HT1080 (cell line): ENCODE data around the gene DNAJC30. TPM values are rescaled to one million over a fixed set of nuclear protein-coding genes. Genes with fewer than 3 reads are reported as not detected.

ENCODE experiments used
- DNase-seq: peaks from one replicate; pipeline ENCODE4 v3.0.0-alpha.2; 2015; ENCODE audit warnings: low read depth
- small RNA-seq: library from RNA; depleted of rRNA; stranded (forward); fragments of <200 nt; gene quantifications from one replicate; pipeline ENCODE3, GENCODE V24; 2014
- total RNA-seq: library from RNA; depleted of rRNA; stranded (reverse); fragments of >200 nt; shearing (Covaris generic); gene quantifications from 2 replicates; pipeline ENCODE4 v1.2.3, GENCODE V29; 2014; rRNA removed

The DNAJC30 gene
- total RNA-seq, 1 experiment from 2014 or later, result 11.9 TPM

DNA sequence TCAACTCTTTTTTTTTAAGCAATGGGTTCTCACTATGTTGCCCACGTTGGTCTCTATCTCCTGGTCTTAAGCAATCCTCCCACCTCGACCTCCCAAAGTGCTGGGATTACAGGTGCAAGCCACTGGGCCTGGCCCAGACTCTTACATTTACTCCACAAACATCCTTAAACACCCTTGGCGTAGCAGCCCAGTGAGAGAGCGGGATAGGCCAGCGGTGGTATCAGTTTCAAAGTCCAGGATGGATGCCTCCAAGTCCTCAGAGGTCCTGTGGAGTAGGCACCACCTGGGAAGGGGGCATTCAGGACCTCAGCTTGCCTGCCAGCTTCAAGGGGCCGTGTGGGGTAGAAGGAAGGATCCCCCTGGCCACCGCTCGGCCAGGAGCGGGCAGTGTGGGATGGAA is 33.7 kb downstream of the DNAJC30 start:
- DNase-seq, result no peak

DNA sequence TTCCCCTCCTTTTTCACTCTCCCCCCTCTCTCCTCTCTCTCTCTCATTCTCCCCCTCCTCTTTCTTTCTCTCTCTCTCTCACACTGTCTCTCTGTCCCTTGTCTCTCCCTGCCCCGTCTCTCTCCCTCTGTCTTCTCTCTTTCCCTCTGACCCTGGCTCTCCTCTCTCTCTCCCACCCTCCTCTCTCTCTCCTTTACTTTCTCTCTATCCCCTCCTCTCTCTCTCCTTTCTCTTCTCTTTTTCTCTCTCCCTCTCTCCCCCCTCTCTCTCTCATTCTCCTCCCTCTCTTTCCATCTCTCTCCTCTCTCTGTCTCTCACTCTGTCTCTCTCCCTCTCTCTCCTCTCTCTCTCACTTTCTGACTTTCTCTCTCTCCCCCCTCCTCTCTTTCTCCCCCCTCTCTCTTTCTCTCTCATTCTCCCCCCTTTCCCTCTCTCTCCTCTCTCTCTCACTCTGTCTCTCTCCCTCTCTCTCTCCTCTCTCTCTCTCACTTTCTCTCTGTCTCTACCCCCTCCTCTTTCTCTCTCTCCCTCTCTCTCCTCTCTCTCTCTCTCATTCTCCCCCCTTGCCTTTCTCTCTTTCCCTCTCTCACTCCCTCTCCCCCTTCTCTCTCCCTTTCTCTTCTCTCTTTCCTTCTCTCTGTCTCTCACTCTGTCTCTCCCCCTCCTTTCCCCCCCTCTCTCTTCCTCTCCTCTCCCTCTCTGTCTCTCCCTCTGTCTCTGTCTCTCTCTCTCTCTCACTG is 34.5 kb downstream of the DNAJC30 start:
- DNase-seq, result no peak

DNA sequence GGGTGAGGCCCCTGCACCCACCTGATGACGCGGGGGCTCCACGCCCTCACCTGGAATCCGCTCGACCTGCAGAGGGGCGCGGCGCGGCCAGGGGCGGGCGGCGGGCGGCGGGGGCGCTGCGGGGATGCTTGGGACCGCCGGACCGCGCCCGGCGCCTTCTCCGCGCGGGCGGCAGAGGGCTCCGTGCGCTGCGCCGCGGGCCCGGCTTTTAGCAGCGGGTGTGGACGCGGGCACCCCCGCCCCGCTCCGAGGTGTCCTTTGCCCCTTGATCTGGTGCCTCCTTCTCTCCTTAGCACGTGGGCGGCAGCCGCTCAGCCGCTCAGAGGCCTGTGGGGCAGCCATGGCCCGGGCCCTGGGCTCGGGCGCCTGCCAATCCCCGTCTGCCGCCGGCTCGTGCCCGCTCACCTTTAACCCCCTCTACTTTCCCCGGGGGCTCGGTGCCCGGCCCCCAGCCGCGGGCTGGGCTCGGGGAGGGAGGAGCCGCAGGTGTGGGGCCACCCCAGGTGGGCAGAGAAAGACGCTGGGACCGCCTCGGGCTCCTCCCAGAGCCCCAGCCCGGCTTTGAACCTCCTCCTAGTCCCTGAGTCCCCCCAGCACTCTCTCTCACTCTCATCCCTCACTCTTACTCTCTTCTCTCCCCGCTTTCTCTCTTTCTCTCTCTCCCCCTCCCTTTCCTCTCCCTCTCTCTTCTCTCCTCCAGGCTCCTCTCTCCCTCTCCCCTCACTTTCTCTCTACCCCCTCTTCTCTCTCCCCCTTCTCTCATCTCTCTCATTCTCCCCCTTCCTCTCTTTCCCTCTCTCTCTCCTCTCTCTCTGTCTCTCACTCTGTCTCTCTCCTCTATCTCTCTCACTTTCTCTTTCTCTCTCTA is 35.3 kb downstream of the DNAJC30 start:
- no peak for DNase-seq

DNA sequence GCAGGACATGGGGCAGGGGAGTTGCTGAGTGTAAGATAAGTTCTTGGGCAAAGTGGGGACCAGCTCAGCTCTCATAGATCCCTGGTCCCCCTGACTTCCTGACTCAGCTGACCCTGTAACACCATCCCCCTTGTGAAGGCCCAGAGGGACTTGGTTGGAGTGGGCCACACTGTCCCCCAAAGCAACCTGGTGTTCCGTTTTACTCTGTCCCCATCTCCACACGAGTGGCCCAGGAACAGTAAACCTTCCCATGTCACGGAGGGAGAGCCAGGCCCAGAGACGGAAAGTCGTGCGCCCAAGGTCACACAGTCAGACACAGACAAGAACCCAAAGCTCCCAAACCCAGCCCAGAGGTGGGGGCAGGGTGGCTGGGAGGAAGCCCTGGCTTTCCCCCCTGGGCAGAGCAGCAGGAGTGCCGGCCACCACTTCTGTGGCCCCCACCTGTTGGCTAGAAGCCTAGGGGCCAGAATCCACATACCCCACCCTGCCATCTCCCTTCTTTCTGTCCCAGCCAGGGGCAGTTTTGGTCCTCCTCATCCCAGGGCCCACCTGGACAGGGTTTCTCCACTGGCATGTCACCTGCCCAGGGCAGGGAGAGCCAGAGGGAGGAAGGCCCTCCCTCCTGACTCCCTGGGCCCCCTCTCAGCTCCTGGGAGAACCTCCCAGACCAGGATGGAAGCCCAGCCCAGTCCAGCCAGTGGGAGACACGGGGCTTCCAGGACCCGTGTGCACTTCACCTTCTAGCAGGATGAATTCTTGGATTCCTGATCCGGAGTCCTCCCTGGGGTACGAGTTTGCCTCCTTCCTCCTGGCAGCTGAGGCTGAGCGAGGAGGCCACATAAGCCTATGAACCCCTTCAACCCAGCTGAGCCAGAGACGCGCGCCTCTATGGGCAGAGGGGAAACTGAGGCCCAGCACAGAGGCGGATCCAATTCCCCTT is 36.2 kb downstream of the DNAJC30 start:
- no peak for DNase-seq

DNA sequence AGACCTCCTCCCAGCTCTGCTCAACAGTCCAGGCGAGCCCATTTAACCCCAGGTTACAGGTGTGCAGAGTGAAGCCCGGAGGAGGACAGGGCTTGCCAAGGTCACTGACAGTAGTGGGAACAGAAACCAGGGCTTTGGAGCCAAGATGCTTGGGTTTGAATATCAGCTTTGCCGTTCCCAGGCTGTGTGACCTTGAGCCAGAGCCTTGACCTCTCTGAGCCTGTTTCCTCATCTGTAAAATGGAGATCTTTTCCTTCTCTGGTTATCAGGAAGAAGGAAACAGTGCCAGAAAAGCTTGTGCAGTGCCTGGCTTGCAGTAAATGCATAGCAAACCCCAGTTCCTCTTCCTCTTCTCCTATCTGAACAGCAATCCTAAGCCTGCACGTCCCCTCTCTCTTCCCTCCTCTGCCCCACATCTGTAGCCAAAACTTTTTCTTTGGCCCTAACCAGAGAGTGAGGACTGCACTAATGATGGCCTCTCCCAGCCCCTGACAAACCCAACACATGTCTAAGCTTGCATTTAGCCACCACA is 37.5 kb downstream of the DNAJC30 start:
- DNase-seq, result no peak

DNA sequence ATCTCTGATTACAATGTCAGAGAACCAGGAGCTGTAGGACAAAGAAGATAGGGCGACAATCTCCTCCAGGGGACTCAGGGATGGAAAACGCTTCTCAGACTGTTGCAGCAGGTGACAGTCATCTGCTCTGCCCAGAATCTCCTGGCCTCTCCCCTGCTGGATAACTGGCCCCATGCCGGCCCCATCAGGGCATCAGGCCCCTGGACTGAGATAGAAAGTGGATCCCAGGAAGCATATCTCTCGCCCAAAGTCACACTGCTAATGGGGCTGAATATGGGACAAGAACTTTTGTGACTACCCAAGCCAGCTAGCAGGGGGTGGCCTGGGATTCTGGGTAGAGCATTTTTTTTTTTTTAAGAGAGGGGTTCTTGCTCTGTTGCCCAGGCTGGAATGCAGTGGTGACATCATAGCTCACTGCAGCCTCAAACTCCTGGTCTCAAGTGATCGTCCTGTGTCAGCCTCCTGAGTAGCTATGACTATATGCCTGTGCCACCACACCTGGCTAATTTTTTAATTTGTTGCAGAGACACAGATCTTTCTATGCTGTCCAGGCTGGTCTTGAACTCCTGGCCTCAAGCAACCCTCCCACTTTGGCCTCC is 38.5 kb downstream of the DNAJC30 start:
- no peak for DNase-seq

DNA sequence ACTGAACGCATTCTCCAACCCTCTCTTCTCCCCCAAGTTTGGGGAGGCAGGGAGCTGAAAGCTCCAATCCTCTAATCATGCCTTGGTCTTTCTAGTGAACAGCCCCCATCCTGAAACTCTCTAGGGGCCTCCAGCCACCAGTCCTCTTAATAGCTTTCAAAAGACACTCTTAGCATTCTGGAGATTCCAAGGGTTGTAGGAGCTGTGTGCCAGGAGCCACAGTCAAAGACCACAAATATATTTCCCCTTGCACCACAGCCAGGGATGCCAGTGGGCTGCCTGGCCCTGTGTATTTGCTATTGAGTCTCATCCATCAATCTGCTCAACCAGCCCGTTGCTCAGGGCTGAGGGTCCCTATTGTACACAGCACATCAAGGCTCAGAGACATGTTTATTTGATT is 40.4 kb downstream of the DNAJC30 start:
- DNase-seq, result no peak

DNA sequence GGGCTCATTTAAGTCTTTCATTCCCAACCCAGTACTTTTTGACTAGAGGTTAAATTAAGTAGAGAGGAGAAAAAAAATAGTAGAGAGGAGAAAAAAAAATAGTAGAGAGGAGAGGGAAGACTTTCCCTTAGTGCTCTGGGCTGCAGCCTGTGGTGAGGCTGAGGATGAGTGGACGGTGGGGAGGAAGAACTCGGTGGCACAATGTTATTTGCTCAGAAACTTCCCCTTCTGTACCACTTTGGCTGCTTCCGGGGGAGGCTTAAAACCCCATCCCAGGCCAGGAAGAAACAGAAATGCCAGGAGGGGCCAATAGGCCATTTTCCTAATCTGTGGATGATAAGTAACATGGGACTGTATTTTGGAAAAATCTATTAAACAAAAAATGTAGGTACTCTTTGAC is 44.3 kb downstream of the DNAJC30 start:
- no peak for DNase-seq

DNA sequence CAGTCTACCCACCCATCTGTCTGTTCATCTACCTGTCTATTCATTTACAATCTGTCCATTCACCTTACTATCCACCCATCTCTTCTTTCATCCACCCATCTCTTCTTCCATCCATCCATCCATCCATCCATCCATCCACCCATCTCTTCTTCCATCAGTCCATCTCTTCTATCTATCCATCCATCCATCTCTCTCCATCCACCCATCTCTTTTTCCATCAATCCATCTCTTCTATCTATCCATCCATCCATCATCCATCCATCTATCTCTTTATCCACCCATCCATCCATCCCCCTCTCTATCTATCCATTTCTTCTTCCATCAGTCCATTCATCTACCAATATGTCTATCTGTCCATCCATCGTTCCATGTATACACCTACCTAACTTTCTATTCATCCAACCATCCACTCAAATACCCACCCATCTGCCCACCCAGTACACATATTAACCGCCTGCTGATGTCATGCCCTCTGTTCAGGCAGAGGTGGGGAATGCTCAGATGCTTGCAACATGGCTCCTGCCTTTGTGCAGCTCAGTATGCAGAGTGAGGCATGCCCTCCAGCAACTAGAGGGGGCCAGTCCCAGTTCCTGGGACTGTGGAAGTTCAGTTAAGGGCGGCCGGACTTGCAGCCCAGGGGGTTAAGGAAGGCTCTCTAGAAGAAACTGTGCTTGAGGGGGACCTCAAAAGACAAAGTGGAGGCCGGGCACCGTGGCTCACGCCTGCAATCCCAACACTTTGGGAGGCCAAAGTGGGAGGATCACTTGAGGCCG is 47.6 kb downstream of the DNAJC30 start:
- no peak for DNase-seq

DNA sequence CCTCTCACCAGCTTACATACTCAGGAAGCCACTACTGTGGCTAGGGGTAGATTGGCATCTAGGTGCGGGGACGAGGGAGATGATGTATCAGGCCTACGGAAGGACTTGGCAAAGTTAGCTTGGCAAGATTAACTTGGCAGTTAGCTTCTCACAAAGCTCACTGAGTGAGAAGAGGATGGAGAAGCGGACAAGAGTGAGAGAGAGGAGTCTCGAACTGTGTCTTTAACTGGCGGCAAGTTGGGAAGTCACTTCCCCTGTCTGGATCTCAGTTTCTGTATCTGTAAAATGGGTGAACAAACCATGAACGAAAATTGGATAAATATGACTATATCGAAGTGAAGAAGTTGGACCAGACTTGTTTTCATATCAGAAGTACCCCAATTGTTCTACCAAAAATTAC is 49.4 kb downstream of the DNAJC30 start:
- DNase-seq, result no peak

DNA sequence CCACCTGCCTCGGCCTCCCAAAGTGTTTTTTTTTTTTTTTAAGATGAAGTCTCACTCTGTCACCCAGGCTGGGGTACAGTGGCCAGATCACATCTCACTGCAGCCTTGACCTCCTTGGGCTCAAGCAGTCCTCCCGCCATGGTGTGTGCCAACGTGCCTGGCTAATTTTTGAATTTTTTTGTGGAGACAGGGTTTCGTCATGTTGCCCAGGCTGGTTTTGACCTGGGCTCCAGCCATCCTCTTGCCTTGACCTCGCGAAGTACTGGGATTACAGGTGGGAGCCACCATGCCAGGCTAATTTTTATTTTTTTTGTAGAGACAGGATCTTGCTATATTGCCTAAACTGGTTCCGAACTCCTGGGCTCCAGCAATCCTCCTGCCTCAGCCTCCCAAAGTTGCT is 49.9 kb downstream of the DNAJC30 start:
- DNase-seq, result no peak

DNA sequence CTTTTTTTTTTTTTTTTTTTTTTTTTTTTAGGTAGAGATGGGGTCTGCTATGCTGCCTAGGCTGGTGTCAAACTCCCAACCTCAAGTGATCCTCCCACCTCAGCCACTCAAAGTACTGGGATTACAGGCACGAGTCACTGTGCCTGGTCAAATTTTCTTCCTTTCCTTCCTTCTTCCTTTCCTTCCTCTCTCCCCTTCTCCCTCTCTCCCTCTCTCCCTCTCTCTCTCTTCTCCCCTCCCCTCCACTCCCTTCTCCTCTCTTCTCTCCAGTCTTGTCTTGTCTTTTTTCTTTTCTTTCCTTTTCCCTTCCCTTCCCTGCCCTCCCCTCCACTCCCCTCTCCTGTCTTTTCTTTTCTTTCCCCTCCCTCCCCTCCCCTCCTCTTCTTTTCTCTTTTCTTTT is 51.7 kb downstream of the DNAJC30 start:
- DNase-seq, result no peak

Small RNA genes lying within 50 kb of the gene (small RNA-seq; reads per million reads assigned to genes)
- gene MIR4284 (0.09 reads per million), gene RN7SL265P (not detected)

Other genes starting within 250 kb of the DNAJC30 start
- gene FZD9, start 249.7 kb downstream of the DNAJC30 start, total RNA-seq, result 0.10 TPM in 1 of 2 replicates, not detected in the other
- gene BAZ1B, start 161.2 kb downstream of the DNAJC30 start, total RNA-seq, result 68.5 and 70.7 TPM in 2 replicates
- 40.9 and 49.6 TPM in 2 replicates for gene BCL7B, start 125.8 kb downstream of the DNAJC30 start, total RNA-seq
- 34.7 and 57.3 TPM in 2 replicates for gene TBL2, start 104.9 kb downstream of the DNAJC30 start, total RNA-seq
- gene MLXIPL, start 58.9 kb downstream of the DNAJC30 start, total RNA-seq, result not detected in 2 replicates
- gene VPS37D, start 15.6 kb downstream of the DNAJC30 start, total RNA-seq, result 4.7 and 6.2 TPM in 2 replicates
- gene BUD23, start 144 bp upstream of the DNAJC30 start, total RNA-seq, result 78.8 and 82.9 TPM in 2 replicates
- 51.6 and 69.7 TPM in 2 replicates for gene STX1A, start 36.2 kb upstream of the DNAJC30 start, total RNA-seq
- gene ABHD11, start 55.3 kb upstream of the DNAJC30 start, total RNA-seq, result 46.2 and 50.5 TPM in 2 replicates
- not detected in 2 replicates for gene CLDN3, start 86.8 kb upstream of the DNAJC30 start, total RNA-seq
- gene CLDN4, start 147.5 kb upstream of the DNAJC30 start, total RNA-seq, result 1.2 and 1.7 TPM in 2 replicates
- gene METTL27, start 159.1 kb upstream of the DNAJC30 start, total RNA-seq, result 14.4 and 22.2 TPM in 2 replicates
- 0.23 TPM in 1 of 2 replicates, not detected in the other for gene TMEM270, start 177.7 kb upstream of the DNAJC30 start, total RNA-seq